ENCODE data around the gene CARD16.

GRCh38 chr11:105057432-105057831, 12.3 kb upstream of the CARD16 start:
- TF ChIP-seq CTCF (IDR thresholded peaks at IDR 0.05) (no peak), EZH2 (IDR thresholded peaks at IDR 0.05; ENCODE audit: borderline replicate concordance, insufficient read depth, low read depth, low read length, poor library complexity, severe bottlenecking) (no peak)

All from B cell (primary cell).